ENCODE measurements around the gene ZNF273.

DNA sequence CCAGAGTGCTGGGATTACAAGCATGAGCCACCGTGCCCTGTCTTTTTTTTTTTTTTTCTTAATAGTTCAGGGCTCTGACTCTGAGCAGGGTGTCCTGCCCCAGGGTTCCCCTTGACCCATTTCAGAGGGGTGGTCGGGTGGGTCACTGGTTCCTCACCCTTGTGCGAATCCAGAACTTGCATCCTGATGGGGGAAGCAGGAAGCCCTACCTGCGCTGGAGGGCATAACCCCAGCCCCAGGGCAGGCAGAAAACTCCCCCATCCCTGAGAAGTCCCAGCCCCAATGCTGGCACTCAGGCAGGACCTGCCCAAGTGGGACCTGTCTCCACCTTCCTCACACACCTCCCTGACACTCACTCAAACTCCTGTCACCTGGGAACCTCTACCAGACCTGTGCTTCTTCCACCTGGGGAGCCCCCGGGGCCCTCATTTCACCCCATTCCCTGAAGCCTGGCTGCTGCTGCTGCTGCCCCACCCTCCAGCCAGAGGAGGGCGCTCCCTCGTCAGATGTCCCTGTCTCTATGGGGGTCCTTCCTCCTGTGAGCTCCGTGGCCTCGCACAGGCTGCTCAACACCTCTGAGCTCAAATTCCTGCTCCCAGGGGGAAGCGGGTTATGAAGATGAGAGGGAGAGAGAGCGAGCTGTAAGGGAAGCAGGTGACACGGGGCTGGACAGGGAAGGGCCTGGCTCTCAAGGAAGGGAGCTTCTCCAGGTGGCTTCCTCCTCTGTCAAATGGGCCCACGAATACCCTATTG lies 15.1 kb upstream of the ZNF273 start:
- TF ChIP-seq, protein P1, sequence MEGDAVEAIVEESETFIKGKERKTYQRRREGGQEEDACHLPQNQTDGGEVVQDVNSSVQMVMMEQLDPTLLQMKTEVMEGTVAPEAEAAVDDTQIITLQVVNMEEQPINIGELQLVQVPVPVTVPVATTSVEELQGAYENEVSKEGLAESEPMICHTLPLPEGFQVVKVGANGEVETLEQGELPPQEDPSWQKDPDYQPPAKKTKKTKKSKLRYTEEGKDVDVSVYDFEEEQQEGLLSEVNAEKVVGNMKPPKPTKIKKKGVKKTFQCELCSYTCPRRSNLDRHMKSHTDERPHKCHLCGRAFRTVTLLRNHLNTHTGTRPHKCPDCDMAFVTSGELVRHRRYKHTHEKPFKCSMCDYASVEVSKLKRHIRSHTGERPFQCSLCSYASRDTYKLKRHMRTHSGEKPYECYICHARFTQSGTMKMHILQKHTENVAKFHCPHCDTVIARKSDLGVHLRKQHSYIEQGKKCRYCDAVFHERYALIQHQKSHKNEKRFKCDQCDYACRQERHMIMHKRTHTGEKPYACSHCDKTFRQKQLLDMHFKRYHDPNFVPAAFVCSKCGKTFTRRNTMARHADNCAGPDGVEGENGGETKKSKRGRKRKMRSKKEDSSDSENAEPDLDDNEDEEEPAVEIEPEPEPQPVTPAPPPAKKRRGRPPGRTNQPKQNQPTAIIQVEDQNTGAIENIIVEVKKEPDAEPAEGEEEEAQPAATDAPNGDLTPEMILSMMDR (IDR thresholded peaks at IDR 0.05; ENCODE audit: low read depth, low read length), result 0 out of 2 replicates have a peak, but pooled peaks have one; percentile 15
- no peak for TF ChIP-seq EZH2phosphoT487 (IDR thresholded peaks at IDR 0.05; ENCODE audit: low read depth)
